Hypothalamus (tissue), 51 donors: ENCODE measurements around the gene MED7.
"Not testable (repeated sequence)": the region's sequence is repeated elsewhere in the genome, so short reads cannot be mapped to it uniquely, and the experiment has no call there.

Source experiments
- DNase-seq, 51 donors: peaks; one replicate each; lab custom pipeline; 2025; lab: John Stamatoyannopoulos, UW

MED7 gene, protein sequence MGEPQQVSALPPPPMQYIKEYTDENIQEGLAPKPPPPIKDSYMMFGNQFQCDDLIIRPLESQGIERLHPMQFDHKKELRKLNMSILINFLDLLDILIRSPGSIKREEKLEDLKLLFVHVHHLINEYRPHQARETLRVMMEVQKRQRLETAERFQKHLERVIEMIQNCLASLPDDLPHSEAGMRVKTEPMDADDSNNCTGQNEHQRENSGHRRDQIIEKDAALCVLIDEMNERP

DNA sequence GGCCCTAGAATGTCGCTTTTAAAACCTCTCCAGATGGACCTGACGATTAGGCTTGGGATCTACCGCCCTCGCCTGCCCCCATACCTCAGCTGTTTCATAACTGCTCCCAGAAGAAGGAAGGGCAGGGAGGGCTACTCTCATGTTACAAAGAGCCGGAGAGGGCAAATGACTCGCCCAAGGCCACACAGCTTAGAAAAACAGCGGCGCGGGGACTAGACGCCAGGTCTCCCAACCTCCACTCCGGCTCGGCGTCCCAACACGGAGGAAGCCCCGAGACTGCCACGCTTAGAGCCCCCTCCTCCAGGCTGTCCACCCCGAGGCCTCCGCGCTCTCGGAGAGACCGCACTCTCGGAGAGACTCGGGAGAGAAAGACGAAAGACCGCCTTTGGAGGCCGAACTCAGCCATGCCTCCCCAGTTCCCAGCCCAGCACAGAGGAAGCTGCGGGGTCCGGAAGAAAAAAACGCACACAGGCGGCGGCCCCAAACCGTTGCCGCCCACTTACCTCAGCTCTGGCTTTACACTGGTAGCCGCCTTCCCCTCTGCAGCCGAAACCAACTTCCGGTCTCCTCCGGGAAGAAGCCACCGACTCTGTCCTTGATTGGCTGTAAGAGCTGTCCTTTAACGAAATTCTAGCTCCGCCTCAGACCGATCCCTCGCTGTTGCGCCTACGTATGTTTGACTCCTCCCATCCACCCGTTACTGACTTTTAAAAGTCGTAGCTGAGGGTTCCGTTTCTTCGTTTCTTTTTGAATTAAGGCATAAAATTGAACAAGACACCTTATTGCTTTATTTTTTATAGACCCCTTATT is at the start of gene MED7:
TSS of gene MED7 (minus strand) at position 549 of the 810 bp plus-strand sequence. CDS start 3,434 bp downstream, outside the sequence.
- DNase-seq = peak; percentile 16 to 97 (median 87)

DNA sequence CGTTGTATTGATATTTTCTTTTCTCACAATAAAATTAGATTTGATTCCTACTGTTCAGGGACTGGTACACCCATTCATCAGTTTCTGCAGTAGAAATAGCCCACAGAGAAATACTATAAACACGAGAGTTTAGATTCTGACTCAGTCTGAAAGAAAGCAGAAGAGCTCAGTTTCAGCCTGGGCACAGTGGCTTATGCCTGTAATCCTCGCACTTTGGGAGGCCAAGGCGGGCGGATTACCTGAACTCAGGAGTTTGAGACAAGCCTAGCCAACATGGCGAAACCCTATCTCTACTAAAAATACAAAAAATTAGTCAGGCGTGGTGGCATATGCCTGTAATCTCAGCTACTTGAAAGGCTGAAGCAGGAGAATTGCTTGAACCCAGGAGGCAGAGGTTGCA is 46.6 kb upstream of the MED7 start:
- DNase-seq = no peak

DNA sequence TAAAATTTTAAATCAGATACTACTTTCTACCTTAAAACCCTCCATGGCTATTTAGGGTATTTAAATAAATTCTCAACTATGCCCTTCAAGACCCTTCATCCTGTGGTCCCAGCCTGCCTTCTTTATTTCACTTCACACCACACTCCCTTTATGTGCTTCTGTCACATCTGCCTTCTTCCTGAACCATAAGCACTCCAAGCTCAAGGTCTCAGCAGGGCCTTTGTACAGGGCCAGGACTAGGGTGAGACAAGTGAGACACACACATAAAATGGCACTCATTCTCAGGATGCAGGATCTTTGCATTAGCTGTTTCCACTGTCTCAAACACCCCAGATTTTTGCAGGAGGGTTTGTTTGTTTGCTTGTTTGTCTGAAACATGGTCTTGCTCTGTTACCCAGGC is 45.6 kb upstream of the MED7 start:
- no peak for DNase-seq

DNA sequence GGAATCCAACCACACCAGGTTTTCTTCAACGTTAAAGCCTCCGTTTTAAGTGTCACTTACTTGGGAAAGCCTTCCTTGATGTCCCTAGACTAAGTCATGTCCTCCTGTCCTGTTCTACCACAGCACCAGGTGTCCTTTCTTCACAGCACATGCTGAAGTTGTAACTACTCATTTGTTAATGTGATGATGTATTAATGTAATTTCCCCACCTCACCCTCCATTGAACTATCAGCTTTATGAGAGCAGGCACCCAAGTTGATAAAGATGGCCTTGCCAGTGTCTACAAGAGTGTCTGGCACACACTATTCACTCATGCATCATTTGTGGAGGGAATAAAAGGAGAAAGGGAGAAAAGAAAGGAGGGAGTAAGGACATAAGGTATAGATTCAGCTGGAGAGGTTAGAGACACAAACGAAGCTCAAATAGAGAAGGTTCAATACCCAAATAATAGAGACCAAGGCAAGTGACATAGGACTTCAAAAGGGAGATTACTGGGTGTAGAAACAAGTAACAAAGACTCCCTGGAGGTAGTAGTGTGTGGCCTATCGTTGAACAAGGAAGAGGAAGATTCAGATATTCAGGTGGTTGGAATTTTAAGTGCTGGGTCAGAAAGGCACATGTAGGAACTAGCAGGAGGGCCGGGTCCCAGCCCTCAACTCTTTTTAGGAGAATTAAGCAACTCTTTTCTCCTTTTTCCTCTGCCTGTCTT is 44.5 kb upstream of the MED7 start:
- DNase-seq = no peak

DNA sequence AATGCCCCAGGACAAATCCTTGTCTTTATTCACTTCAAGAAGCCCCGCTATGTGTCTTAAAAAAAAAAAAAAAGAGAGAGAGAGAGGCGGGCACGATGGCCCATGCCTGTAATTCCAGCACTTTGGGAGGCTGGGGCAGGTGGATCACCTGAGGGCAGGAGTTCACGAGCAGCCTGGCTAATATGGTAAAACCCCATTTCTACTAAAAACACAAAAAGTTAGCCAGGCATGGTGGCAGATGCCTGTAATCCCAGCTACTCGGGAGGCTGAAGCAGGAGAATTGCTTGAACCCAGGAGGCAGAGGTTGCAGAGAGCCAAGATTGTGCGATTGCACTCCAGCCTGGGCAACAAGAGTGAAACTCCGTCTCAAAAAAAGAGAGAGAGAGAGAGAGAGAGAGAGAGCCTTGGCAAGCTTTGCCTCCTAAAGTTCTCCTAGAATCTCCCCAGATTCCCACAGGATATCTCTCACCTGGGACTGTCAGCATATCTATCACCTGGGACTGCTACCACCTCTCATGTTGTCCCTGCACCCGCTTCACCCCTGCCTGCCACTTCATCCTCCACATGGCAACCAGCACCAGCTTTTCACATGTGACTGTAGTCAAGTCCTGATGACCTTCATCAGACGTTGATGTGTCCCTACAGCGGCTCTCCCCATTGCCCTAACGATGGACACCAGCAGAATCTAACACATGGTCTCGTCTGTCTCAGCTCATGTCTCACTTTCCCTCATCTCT is 43.8 kb upstream of the MED7 start:
- no peak for DNase-seq

DNA sequence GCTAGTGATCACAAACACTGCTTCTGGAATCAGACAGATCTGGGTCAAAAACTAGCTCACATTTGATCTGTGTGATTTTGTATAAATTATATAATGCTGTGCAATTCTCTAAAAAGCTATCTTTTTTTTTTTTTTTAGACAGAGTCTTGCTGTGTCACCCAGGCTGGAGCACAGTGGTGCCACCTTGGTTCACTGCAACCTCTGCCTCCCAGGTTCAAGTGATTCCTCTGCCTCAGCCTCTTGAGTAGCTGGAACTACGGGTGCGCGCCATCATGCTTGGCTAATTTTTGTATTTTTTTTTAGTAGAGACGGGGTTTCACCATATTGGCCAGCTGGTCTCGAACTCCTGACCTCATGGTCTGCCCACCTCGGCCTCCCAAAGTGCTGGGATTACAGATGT is 42.5 kb upstream of the MED7 start:
- DNase-seq = not testable (repeated sequence)

DNA sequence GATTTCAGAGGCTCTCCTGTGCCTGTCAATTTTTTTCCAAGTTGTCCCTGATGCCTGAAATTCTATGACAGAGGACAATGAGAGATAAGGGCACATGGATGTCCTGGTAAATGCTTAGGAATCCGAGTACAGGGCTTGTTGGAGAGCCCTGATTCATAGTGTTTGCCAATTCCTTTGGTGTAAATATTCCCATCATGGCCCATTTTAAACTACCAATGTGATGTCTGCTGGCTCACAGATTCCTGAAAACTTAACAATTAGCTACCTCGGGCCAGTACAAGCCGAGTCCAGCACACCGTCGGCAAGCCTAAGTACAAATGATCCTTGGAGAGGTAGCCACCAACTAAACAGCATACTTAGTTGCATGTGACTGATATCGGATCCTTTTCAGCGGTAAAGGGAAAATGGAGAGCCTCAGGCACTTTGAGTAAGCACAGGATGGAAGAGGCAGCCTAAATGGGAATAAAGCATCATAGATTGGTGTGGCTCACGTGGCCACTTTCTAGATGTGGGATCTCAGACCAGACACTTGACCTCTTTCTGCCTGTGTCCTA is 41.5 kb upstream of the MED7 start:
- DNase-seq = no peak

DNA sequence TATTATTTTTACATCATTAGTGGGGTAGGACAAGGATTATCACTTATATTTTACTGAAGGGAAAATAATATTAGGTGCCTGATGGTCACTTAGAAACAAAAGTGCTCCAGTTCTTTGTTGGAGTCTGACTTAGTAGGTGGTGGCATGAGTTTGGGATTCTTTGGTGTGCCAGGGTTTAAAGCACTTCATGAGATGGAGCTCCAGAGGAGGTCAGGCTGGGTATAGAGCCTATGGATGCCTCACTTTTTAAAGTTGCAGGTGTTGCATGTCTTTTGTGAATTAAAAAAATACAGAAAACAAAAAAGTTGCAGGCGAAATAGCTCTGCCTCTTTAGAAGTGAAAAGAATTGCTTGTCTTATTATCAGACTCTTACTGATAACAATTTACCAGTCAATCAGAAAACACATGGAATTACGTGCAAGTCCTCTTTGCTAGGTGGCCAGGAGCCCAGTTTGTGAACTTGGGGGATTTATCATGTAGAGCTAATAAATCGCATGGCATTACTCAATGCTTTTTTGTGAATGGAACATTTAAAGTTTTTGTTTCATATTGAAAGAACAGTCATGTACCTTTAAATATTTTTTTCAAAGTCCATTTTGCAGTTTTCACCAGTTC is 39.6 kb upstream of the MED7 start:
- no peak for DNase-seq

DNA sequence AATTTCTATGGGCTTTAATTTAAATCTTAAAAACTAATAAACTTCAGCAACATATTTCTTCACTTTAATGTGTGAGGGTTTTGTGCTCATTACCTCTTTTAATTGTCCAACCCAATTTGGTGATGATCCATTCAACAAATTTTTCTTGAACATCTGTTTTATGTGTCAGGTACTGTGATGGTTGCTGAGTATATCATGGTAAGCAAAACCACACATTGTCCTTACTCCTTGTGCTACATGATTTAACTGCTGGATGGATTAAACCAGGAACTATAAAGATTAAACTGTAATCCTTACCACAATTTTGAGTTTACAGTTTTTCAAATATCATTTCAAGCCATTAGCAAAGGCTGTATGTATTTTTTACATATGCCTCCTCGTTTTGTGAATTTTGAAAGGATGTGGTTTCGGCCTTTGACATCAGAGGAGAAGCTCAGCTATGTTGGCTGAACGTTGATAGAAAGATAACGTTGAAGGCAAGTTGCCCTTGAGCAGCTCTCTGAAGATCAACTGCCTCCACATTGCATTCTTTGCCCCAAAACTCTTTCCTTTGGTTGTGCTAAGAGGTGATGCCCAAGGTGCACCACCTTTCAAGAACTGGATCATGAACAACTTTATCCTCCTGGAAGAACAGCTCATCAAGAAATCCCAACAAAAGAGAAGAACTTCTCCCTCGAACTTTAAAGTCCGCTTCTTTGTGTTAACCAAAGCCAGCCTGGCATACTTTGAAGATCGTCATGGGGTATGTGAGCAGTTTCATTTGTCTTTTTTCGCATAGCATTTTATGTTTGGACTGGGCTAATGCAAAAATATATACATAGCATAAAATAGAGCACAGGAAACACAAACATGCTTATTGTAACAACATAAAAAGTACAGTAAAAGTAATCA is 38.0 kb upstream of the MED7 start, which contains the start of gene ITK:
TSS of gene ITK (plus strand) at position 467 of the 891 bp plus-strand sequence. CDS start at position 605, 138 bp downstream.
- DNase-seq = no peak

DNA sequence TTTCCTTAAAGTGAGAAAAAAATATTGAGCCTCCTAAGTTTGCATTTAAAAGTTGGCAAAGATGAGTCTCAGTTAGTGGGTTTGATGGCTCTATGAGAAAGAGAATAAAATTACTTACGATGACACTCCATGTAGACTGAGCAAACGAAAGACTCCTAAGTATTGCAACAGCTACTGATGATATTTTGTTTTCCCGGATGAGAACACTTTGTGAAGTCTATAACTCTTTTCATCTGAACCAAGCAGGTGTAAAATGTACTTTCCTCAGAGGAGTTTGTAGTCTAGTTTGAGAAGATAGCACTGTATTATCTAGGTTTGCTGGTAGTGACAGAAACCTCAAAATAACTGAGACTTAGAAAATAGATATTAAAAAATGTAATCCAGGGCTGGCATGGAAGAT is 36.3 kb upstream of the MED7 start:
- no peak for DNase-seq

DNA sequence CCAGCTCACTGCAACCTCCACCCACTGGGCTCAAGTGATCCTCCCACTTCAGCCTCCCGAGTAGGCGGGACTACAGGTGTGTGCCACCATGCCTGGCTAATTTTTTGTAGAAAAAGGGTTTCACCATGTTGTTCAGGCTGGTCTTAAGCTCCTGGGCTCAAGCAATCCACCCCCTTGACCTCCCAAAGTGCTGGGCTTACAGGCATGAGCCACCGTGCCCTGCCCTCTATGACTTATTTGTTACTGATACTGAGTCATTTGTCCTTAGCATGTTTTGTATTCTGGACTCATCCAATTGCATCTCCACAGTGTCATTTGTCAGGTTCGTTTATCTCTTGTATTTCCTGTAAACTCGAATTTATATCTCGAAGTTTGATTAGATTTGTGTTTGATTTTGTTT is 35.3 kb upstream of the MED7 start:
- DNase-seq = no peak

DNA sequence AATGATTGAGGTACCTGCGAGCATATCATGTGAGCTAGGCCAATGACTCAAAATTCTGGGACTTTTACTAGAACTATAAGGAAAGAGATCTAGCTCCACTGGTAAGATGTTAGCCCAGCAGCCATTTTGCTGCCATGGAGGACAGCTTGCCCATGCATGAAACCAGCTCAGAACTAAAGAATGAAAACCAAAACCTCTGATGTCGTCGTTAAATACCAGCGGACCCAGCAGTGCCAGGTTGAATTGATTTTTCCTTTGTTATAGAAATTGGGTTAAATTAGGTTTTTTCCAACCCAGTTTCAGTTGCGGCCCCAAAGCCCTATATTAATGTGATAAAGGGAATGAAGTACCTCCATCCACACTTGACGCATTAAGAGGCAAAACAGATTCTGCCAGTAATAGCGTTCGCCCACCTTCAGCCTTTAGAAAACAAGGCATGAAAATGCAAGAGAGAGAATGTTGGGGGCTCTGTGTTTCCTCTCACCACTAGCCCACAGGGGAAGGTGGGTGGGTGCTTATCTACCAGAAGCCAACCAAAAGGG is 32.5 kb upstream of the MED7 start:
- DNase-seq = no peak

DNA sequence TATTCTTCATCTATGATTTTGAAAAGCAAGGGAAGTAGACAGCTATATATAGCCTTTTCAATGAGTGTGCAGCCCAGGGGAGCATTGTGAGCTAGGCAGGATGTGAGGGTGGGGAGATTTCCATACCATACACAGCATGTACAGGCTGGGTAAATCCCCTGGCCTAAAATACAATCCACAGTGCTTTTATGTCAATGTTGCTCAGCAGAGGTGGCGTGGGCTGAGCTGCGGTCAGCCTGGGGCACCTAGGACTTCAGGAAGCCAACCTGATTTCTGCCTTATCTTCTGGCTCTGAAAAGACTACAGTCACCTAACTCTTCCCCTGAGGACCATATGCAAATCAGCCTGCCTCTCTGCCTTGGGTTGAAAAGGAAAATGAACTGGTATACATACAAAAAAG is 29.7 kb upstream of the MED7 start:
- no peak for DNase-seq

DNA sequence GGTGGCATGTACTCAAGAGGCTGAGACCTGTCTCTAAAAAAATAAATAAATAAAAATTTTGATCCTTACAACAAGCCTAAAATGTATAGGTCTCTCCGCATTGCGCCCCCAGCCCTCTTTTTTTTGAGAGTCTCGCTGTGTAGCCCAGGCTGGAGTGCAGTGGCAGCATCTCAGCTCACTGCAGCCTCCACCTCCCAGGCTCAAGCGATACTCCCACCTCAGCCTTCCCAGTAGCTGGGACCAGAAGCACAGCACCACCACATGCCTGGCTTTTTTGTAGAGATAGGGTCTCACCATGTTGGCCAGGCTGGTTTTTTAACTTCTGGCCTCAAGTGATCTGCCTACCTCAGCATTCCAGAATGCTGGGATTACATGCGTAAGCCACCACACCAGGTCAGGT is 25.6 kb upstream of the MED7 start:
- no peak for DNase-seq

DNA sequence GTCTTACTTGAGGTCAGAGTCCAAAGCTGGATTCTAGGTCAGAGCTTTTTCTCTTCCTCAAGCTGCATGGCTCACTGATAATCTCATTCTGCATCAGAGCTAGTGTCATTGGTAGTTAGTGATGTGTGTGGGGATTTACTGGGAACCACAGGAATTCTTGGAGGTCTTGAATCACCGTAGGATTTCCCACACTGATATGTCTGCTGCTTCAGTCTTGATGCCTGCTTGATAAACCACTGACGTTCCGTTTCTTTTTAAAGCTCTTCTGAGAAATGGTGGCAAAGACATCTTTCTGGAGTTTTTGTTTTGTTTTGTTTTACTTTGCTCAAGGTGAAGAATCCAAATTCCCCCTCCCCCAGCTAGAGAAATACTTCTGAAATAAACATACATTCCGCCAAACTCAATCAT is 24.6 kb upstream of the MED7 start:
- no peak for DNase-seq

DNA sequence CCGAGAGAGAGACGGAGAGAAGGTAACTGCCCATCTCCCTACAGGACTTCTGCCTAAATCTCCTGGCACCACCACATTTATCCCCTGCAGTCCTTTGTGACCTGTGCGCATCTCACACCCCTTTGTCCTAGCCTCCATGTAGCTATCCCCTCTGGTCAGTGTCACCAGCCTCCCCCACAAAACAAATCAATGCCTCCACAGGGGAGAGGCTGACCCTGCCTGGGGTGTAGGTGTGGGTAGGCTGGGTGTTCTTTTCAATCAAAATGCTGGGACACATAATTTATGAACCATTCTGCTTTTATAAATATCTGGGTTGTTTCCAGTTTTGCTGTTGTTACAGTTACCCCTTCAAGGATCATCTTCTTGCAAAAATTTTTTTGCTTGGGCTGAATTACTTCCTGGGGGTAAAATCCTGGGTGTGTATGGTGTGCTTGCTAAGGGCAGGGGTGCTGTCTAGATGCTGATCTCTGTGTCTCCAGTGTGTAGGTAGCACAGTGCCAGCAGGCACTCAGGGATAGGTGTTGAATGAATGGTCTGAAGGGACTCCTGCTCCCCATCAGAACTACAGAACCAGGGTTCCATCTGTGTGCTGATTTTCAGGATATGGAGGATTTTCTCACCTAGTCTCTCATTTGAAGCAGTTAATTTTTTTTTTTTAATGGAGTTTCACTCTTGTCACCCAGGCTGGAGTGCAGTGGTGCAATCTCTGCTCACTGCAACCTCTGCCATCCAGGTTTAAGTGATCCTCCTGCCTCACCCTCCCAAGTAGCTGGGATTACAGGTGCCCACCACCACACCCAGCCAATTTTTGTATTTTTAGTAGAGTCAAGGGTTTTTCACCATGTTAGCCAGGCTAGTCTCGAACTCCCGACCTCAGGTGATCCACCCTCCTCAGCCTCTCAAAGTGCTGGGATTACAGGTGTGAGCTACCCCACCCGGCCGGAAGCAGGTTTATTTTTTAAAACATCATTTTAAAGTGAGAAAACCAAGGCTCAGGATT is 23.8 kb upstream of the MED7 start, which contains the start of gene GARIN3:
TSS of gene GARIN3 (minus strand) at position 51 of the 1,000 bp plus-strand sequence. CDS start 96 bp downstream, outside the sequence.
- DNase-seq = no peak

DNA sequence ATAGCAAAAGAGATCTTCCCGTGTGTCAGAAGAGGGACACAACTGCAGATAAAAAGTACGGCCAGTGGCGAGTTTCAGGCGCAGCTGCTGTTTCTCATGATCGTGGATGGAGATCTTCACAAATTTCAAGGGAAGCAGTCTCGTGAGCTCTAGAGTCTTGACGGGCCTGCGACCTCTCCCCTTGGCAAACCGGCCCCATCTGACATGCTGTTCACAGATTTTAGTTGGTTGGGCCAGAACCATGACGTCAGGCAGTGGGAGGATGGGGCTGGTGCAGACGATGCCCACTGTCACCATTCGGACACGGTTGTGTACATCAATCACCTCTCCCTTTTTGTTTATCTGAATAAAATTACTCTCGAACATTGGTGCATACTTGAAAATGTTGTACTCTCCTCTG is 23.0 kb upstream of the MED7 start:
- no peak for DNase-seq
